Stomach smooth muscle (tissue), 2 donors: ENCODE measurements around the gene CHN2.

Experiments
- H3K27ac ChIP-seq: one replicate; pipeline ENCODE4 v1.7.0; 2013; ENCODE audit warnings: mild to moderate bottlenecking, low read length, inconsistent platforms
- H3K27me3 ChIP-seq, 2 donors: one replicate each; pipeline ENCODE4 v1.7.0; 2013; ENCODE audit warnings: low read length in 2 of 2; ENCODE audit not compliant: insufficient read depth in 2 of 2, control insufficient read depth in 1 of 2
- H3K36me3 ChIP-seq, 2 donors: one replicate each; pipeline ENCODE4 v1.7.0; 2013; ENCODE audit warnings: low read length in 2 of 2; ENCODE audit not compliant: control insufficient read depth in 2 of 2, insufficient read depth in 2 of 2
- H3K4me1 ChIP-seq: one replicate; pipeline ENCODE4 v1.7.0; 2013; ENCODE audit warnings: low read length; ENCODE audit not compliant: control insufficient read depth, insufficient read depth
- H3K4me3 ChIP-seq, 2 donors: one replicate each; pipeline ENCODE4 v1.7.0; 2013; ENCODE audit warnings: low read length in 2 of 2
- H3K9ac ChIP-seq, 2 donors: one replicate each; pipeline ENCODE4 v1.7.0; 2013; ENCODE audit warnings: low read length in 2 of 2, mild to moderate bottlenecking in 1 of 2
- H3K9me3 ChIP-seq, 2 donors: one replicate each; pipeline ENCODE4 v1.7.0; 2013; ENCODE audit warnings: low read length in 2 of 2; ENCODE audit not compliant: control insufficient read depth in 2 of 2
- donor health status: healthy.
- donor health status: Pancreatic carcinoma.

Gene CHN2

DNA sequence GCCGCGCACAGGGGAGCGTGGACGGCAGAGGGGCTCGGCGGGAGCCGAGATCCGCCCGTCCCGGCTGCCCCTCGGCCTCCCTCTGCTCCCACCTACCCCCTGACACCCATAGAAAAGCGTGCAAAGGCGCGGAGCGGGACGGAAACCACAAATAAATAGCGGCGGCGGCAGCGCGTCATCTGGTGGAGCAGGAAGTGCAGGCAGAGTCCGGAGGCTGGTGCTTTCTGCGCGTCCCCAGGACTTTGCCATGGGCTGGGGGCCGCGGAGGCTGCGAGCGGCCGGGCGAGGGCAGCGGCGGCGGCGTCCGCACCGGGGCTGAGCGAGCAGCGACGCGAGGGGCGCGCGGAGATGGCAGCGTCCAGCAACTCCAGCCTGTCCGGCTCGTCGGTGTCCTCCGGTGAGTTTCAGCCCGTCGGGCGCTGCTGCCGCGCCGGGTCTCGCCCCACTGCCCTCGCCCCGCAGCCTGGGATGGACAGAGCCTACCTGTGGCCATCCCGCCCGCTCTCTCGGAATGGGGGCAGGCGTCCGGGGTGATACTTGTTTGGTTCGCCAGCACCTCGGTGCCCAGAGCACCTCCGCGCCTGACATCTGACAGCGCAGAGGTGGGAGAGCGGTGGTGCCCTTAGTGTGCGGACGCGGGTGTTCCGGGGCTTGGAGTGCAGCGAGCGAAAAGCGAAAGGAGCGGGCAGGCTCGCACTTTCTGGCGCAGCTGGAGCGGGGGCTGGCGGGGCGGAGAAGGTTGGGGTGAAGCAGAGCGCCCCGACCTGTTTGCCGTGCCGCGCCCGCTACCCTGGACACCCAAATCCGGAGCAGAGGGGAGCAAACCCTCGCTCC, at the start of gene CHN2:
TSS of gene CHN2 (plus strand) at position 182 of the 834 bp plus-strand sequence.
- Histone ChIP-seq H3K36me3 (no peaks in the 10 kb centered on the region), H3K4me3 (peak within 1 kb of the TSS; percentile 60 to 79), H3K9ac (no peak within 1 kb of the TSS), H3K4me1 (peaks cover 7% of the 10 kb centered on the region), H3K27me3 (peaks cover 14 to 29% of the 10 kb centered on the region in 2 donors), H3K27ac (no peak within 1 kb of the TSS), H3K9me3 (no peaks in the 10 kb centered on the region)

DNA sequence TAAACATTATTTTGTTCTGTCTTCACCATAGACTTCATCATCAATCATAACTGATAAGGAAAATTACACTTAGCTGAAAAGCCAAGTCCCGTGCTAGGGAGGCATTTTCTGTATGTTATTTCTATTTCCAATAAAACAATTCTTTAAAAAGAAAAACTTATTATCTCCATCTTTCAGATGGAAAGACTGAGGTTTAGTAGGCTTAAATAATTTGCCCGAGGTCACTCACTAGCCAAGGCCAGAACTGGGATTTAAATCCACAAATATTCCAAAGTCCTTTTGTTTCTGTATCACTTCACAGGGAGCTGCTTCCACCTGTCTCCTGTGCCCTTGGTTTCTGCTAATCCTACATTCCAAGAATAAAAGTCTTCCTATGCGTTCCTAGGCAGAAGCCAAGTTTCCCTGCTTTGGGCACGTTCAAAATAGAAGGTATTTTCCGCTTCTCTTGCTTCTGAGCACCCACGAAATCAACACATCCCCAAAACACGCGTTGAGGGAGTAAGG, 49.0 kb upstream of the CHN2 start:
- Histone ChIP-seq H3K9me3 (no peaks in the 10 kb centered on the region), H3K4me1 (peaks cover 6% of the 10 kb centered on the region), H3K4me3 (peak overlapping the region in 1 of 2 donors; percentile 68), H3K27ac (no peak overlapping the region), H3K9ac (no peak overlapping the region), H3K27me3 (peaks cover 19 to 30% of the 10 kb centered on the region in 2 donors), H3K36me3 (no peaks in the 10 kb centered on the region)

DNA sequence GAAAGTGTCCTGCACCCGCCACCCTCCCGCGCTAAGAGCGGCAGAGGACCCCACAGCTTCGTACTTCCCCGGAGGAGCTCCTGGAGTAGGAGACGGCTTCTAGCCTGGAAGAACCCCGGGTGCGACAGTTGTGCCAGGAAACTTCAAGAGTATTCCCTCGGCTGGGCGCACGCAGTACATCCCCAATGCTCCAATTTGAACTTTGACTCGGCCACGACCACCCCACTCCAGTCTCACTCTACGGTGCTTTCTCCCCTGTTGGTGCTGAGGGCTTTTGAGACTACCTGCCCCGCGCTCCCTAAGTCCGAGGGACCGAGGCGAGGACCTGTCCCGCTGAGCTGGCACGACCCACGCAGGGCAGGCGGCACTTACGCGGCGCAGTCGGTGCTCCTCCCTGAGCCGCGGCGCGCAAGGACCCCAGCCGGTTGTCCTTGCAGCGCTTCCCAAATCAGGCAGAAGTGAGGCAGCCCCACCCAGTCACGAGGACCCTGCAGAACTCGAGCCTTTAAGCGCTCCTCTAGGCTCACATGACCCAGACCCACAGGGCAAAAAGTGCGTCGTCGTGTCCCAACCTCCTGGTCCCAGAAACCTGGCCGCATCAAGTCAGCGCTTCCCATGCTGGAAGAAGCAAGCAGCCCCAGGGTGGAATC, 48.4 kb upstream of the CHN2 start, which contains the start of gene CPVL:
TSS of gene CPVL (minus strand) at position 481 of the 650 bp plus-strand sequence. CDS start 25,476 bp downstream, outside the sequence.
- Histone ChIP-seq H3K4me3 (peak within 1 kb of the TSS; percentile 58 to 68), H3K9ac (no peak within 1 kb of the TSS), H3K27ac (no peak within 1 kb of the TSS), H3K9me3 (no peaks in the 10 kb centered on the region), H3K4me1 (peaks cover 6% of the 10 kb centered on the region), H3K36me3 (no peaks in the 10 kb centered on the region), H3K27me3 (peaks cover 18 to 30% of the 10 kb centered on the region in 2 donors)

DNA sequence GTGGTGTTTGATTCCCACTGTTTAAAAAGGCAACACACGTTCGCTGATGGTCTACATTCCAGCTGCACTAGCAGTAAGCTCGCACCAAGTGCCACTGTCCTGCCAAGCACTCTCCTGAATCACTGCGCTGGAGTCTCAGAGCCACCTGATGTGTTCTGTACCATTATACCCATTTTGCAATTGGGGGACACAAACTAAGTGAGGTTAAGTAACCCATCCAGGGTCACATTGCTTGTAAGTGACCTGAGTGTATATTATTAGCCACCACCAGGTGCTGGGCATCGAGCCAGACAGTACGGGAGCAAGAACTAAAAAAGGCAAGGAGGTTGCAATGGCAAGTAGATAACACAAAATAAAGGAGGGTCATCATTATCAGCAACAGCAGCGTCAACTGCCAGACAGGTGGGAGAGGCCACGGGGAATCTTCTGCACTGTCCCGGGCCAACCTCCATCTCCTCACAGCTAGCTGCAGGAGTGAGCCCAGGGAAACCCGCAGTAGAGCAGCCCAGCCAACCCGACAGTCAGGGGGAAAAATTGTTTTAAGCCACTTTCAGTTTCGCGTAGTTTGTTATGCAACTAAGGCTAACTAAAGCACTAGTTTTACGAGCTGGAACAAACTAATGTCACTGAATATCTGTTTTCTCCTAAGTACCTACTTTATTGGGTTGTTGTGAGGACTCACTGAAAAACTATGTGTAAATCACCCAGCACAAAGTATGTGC, 47.5 kb upstream of the CHN2 start:
- H3K9me3 ChIP-seq, result no peaks in the 10 kb centered on the region
- peaks cover 6% of the 10 kb centered on the region for H3K4me1 ChIP-seq
- peak overlapping the region; percentile 58 to 68 for H3K4me3 ChIP-seq
- no peak overlapping the region for H3K9ac ChIP-seq
- H3K27ac ChIP-seq, result no peak overlapping the region
- peaks cover 18 to 30% of the 10 kb centered on the region in 2 donors for H3K27me3 ChIP-seq
- H3K36me3 ChIP-seq, result no peaks in the 10 kb centered on the region

DNA sequence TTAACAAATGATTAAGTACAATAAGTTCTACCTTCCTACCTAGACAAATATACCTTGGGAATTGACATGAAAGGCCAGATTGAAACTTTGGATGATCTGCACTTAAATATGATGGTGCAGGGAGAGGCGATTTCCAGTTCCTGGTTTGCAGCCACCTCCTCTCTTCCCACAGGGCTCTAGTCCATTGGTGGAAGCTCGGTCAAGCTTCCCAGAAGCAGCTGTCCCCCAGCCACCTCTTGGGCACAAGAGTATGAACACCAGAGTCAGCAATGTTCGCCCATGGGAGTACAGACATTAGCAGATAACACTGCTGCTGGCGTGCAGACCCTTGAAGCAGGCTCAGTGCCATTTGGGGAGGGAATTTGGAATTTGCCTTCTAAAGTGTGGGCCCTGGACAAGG, 46.8 kb upstream of the CHN2 start:
- Histone ChIP-seq H3K4me3 (no peak overlapping the region), H3K9me3 (no peaks in the 10 kb centered on the region), H3K27ac (no peak overlapping the region), H3K27me3 (peaks cover 18 to 30% of the 10 kb centered on the region in 2 donors), H3K9ac (no peak overlapping the region), H3K4me1 (peaks cover 6% of the 10 kb centered on the region), H3K36me3 (no peaks in the 10 kb centered on the region)

DNA sequence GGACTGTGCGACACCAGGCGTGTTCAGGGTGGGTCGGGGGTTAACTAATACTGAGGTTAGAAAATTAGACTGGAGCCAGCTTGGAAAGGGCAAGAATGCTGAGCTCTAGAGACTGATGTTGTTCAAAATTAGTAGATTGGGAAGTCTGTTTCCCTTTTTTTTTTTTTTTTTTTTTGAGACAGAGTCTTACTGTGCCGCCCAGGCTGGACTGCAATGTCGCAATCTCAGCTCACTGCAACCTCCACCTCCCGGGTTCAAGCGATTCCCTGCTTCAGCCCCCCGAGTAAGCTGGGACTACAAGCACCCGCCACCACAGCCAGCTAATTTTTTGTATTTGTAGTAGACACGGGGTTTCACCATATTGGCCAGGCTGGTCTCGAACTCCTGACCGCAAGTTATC, 45.5 kb upstream of the CHN2 start:
- H3K9me3 ChIP-seq, result no peaks in the 10 kb centered on the region
- H3K36me3 ChIP-seq, result no peaks in the 10 kb centered on the region
- H3K27ac ChIP-seq, result no peak overlapping the region
- H3K9ac ChIP-seq, result no peak overlapping the region
- H3K4me1 ChIP-seq, result peaks cover 6% of the 10 kb centered on the region
- H3K4me3 ChIP-seq, result no peak overlapping the region
- peaks cover 18 to 30% of the 10 kb centered on the region in 2 donors for H3K27me3 ChIP-seq

DNA sequence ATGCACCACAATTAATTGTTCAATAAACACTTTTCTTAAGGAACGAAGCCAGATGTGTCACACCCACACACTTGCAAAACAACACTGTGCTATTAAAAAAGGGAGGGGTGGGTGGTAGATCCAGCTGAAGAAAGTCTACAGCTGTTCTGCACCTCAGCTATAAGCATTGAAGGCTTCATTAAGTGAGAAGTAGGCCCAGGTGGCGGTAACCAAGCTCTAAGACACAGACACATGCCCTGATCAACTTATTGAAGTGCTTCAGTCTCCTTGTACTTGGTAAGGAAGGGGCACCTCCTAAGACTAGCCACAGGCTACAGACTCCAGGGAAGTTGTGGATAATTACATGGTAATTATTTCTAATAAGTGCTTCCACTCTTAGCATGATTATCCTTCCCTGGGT, 43.7 kb upstream of the CHN2 start:
- Histone ChIP-seq H3K36me3 (no peaks in the 10 kb centered on the region), H3K27me3 (peaks cover 13 to 21% of the 10 kb centered on the region in 2 donors), H3K9me3 (no peaks in the 10 kb centered on the region), H3K9ac (no peak overlapping the region), H3K4me3 (no peak overlapping the region), H3K27ac (no peak overlapping the region), H3K4me1 (peaks cover 6% of the 10 kb centered on the region)

DNA sequence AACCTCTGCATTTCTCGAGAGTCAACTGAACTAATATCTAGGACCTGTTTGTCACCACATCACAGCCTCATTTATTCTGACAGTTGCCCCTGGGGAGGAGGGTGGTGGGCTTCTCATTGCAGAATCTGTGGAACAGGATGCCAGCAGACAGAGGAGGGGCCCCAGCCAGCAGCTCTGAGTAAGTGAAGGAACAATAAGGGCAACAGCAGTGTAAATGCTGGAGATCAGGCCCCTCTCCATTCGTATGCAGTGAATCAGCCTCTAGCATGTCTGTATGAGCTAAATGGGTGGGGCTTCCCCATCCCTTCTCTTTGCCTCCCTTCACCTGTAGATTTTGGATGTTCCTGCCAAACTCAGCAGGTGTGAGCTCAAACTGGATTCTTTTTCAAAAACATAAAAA, 40.5 kb upstream of the CHN2 start:
- H3K9me3 ChIP-seq, result no peaks in the 10 kb centered on the region
- H3K27ac ChIP-seq, result no peak overlapping the region
- no peak overlapping the region for H3K9ac ChIP-seq
- no peaks in the 10 kb centered on the region for H3K4me1 ChIP-seq
- no peaks in the 10 kb centered on the region for H3K36me3 ChIP-seq
- H3K27me3 ChIP-seq, result peaks cover 0 to 4% of the 10 kb centered on the region in 2 donors
- H3K4me3 ChIP-seq, result no peak overlapping the region

DNA sequence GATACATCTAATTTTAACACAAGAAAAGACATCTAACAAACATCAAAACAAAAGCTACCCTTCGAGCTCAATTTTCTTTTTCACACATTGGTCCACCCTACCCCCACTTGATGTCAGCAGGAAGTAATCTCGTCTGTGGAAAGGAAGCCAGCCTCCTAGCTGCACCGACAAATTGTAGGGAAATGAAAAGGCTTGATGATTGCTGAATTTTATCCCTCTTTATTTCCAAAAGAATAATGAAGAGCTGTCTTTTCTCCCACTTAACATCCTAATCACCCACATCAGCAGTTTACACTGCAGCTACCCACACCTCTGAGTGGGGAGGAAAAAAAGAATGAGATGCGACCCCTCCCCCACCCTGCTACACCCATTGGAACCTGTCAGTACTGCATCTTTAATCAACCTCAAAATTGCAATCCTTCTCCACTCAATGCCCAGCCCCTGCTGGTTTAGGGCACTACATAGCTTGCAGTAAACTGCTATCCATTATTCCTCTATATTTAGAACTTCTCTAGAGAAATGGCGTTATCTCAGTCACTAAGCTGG, 37.6 kb upstream of the CHN2 start:
- Histone ChIP-seq H3K36me3 (no peaks in the 10 kb centered on the region), H3K27me3 (no peaks in the 10 kb centered on the region), H3K9ac (no peak overlapping the region), H3K4me1 (no peaks in the 10 kb centered on the region), H3K4me3 (no peak overlapping the region), H3K9me3 (no peaks in the 10 kb centered on the region), H3K27ac (no peak overlapping the region)

DNA sequence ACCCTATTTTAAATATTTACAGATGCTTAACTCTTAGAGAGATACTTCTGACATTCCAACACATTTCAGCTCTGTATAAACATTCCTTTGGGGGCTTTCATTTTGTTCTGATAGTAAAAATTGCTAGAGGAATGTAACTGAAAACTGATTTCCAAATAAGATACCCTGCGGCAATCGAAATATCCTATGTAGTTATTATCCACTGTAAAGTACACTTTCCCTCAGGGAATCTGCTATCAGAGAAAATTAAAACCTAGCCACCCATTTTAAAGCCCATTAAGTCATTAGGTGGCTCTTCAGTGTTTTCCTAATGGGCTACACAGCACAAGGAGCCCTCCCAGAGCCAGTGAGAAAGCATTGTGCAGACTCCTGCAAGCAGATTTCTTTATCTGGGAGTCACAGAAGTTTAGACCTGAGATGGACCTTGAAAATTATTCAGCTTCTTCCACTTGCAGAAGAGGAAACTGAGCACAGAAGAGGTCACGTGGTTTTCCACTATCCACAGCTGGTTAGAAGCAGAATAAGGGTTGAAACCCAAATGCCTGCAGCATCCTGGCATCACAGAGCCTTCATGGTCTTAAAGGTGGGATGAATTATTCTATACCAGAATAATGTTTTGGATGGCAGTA, 35.7 kb upstream of the CHN2 start:
- Histone ChIP-seq H3K27ac (no peak overlapping the region), H3K9ac (no peak overlapping the region), H3K9me3 (no peaks in the 10 kb centered on the region), H3K36me3 (no peaks in the 10 kb centered on the region), H3K27me3 (no peaks in the 10 kb centered on the region), H3K4me3 (no peak overlapping the region), H3K4me1 (no peaks in the 10 kb centered on the region)
